Measurements from ENCODE around the gene GIPC1.

DNA sequence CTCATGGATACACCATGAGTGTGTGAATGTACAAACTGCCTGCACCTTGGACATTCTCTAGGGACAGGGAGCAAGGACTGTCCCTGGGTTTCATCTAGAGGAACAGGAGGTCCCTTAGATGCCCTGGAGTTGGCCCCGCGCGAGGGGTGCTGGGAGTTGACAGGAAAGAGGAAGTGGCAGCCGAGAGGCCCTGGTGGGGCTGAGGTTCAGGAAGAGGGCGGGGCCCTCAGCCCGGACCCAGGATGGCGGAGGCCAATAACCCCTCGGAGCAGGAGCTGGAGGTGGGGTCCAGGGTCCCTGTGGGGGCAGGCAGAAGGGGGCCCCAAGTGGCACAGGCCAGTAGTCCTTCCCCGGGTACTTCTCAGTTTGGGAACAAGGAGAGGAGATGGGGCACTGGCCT, 55.9 kb downstream of the GIPC1 start:
- TF ChIP-seq, protein P1, sequence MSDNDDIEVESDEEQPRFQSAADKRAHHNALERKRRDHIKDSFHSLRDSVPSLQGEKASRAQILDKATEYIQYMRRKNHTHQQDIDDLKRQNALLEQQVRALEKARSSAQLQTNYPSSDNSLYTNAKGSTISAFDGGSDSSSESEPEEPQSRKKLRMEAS (IDR thresholded peaks at IDR 0.05), result no peak
- TF ChIP-seq POLR2A (IDR thresholded peaks at IDR 0.05; ENCODE audit: borderline replicate concordance, extremely low read depth, insufficient read depth, insufficient read length) (no peak), CEBPB (IDR thresholded peaks at IDR 0.05; ENCODE audit: low read depth) (no peak)
- TF ChIP-seq, protein P2, sequence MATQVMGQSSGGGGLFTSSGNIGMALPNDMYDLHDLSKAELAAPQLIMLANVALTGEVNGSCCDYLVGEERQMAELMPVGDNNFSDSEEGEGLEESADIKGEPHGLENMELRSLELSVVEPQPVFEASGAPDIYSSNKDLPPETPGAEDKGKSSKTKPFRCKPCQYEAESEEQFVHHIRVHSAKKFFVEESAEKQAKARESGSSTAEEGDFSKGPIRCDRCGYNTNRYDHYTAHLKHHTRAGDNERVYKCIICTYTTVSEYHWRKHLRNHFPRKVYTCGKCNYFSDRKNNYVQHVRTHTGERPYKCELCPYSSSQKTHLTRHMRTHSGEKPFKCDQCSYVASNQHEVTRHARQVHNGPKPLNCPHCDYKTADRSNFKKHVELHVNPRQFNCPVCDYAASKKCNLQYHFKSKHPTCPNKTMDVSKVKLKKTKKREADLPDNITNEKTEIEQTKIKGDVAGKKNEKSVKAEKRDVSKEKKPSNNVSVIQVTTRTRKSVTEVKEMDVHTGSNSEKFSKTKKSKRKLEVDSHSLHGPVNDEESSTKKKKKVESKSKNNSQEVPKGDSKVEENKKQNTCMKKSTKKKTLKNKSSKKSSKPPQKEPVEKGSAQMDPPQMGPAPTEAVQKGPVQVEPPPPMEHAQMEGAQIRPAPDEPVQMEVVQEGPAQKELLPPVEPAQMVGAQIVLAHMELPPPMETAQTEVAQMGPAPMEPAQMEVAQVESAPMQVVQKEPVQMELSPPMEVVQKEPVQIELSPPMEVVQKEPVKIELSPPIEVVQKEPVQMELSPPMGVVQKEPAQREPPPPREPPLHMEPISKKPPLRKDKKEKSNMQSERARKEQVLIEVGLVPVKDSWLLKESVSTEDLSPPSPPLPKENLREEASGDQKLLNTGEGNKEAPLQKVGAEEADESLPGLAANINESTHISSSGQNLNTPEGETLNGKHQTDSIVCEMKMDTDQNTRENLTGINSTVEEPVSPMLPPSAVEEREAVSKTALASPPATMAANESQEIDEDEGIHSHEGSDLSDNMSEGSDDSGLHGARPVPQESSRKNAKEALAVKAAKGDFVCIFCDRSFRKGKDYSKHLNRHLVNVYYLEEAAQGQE (IDR thresholded peaks at IDR 0.05; ENCODE audit: low read depth), result no peak
- TF ChIP-seq, protein P3, sequence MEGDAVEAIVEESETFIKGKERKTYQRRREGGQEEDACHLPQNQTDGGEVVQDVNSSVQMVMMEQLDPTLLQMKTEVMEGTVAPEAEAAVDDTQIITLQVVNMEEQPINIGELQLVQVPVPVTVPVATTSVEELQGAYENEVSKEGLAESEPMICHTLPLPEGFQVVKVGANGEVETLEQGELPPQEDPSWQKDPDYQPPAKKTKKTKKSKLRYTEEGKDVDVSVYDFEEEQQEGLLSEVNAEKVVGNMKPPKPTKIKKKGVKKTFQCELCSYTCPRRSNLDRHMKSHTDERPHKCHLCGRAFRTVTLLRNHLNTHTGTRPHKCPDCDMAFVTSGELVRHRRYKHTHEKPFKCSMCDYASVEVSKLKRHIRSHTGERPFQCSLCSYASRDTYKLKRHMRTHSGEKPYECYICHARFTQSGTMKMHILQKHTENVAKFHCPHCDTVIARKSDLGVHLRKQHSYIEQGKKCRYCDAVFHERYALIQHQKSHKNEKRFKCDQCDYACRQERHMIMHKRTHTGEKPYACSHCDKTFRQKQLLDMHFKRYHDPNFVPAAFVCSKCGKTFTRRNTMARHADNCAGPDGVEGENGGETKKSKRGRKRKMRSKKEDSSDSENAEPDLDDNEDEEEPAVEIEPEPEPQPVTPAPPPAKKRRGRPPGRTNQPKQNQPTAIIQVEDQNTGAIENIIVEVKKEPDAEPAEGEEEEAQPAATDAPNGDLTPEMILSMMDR (IDR thresholded peaks at IDR 0.05 in 2 of 3, conservative IDR thresholded peaks at IDR 0.05 in 1 of 3; ENCODE audit: borderline replicate concordance in 1 of 3, insufficient read depth in 1 of 3, low read depth in 2 of 3, low read length in 2 of 3), result no peak

Data from HCT116 (cell line).